Activated CD4-positive, alpha-beta T cell treated with anti-CD3 and anti-CD28 coated beads, Interleukin-2, Interleukin-4, amounts not matched to agents 100 ng/mL and 50 ng/mL, durations not matched to agents 16 hours and 8 hours (primary cell): ENCODE results near the gene CGREF1.

Experiments
- DNase-seq: peaks from one replicate; pipeline ENCODE4 v3.0.0-alpha.2; 2020; ENCODE audit warnings: low spot score

Gene CGREF1, protein sequence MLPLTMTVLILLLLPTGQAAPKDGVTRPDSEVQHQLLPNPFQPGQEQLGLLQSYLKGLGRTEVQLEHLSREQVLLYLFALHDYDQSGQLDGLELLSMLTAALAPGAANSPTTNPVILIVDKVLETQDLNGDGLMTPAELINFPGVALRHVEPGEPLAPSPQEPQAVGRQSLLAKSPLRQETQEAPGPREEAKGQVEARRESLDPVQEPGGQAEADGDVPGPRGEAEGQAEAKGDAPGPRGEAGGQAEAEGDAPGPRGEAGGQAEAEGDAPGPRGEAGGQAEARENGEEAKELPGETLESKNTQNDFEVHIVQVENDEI

DNA sequence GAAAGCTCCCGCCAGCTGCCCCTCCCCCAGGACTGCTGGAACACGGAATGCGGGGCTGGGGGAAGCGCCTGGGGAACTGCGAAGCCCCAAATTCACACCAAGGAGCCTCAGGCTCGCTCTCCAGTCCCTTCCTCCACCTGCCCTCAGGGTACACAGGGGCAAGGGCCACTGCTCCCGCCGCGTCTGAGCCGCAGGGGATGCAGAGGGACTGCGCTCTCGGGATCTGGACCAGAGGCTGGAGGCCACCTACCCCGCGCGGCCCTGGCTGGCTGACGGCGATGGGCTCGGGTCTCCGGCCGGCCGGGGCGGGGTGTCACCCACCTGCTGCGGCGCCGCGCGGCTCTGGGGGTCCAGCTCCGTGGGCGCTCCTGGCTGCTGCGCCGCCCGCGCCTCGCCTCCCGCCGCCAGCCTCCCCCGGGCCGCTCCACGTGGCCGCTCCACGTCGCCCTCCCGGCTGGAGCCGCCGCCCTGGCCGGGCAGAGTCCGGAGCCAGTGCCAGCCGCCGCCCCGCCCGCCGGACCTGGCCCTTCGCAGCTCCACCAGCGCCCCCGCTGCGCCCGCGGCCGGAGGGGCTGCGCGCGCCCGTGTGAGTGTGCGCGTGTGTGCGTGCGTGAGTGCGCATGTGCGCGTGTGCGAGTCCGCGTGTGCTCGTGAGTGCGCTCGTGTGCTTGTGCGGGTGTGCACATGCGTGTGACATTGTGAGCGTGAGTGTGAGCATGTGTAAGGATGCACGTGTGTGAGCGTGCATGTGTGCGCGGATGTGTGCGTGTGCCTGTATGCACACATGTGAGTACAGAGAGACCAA is at the start of gene CGREF1:
Gene CGREF1 (minus strand): TSS at position 604 of the 805 bp plus-strand sequence. CDS start 14,762 bp downstream, outside the sequence.
- no peak for DNase-seq

DNA sequence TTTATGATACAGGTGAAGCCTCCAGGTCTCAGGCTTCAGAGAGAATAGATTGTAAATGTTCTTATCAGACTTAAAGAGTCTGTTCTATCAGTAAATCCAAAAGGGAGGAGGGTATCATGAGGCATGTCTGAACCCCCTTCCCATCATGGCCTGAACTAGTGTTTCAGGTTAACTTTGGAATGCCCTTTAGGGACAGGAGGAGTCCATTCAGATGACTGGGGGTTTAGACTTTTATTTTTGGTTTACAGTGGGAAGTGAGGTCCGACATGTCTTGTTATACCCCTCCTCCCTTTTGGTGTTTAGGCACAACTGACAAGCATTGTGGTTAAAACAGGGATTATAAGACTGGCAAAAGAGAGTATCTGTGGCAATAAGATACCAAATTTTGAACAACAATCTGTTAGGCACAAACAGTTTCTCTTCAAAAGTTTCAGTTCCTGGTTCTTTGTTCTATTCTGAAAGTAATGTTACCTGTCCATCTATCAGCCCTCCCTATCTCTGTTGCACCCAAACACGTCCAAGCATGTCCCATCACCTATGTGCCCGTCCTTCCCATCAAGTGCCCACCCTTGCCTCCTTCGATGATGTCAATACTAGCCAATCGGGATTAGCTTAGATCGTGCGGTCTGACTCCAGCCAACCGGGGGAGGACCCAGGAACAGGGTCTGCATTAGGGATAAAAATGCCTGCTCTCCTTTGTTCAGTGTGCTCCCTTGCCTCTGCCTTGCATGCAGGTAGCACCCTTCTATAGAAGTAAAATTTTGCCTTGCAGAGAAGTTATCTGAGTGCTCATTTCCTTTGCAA is 46.2 kb upstream of the CGREF1 start:
- no peak for DNase-seq

DNA sequence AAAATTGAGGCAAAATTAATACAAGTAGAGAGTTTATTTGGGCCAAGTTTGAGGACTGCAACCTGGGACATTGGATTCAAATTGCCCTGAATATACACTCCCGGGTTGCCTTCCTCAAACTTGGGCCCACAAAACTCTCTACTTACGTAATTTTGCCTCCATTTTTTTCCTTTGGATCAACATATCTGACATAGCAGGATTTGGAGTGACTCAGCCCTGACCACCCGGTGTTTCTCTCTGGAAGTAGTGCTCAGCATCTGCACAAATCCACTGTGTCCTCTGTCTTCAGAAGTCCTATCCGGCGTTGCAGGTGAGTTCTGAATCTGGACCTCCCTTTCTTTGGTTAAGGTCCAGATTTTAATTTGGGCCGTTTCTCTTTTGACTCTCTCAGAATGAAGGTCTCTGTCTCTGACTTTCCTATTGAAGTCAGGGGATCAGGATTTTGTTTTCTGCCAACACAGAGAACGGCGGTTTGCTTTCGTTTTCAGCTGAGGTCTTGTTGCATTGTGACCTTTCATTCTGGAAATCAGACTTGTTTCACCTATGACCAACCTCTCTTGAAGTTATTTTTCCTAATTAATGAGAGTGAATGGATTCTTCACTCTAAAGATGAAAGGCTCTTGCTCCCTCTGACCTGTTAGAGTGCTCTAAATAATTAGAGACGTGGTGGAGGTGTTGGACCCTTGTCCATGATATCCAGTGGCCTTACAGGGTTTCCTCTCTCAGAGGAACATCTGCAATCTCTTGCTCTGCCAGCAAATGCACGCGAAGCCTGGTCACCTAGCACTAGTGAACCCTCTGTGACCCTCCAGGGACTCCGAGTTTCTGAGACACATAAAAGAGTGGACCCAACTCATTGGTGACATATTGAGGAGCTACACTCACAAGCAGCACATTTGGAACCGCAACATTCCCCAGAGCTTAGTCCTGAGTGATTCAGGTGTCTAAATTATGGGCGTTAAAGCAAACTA is 43.5 kb upstream of the CGREF1 start:
- no peak for DNase-seq

DNA sequence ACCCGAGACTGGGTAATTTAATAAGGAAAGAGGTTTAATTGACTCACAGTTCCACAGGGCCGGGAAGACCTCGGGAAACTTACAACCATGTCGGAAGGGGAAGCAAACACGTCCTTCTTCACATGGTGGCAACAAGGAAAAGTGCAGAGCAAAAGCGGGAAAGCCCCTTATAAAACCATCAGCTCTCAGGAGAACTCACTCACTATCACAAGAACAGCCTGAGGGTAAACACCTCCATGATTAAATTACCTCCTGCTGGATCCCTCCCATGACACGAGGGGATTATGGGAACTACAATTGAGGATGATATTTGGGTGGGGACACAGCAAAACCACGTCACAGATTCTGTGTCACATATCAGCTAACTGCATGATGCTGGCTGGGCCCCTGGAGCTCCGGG is 41.3 kb upstream of the CGREF1 start:
- DNase-seq, result no peak

DNA sequence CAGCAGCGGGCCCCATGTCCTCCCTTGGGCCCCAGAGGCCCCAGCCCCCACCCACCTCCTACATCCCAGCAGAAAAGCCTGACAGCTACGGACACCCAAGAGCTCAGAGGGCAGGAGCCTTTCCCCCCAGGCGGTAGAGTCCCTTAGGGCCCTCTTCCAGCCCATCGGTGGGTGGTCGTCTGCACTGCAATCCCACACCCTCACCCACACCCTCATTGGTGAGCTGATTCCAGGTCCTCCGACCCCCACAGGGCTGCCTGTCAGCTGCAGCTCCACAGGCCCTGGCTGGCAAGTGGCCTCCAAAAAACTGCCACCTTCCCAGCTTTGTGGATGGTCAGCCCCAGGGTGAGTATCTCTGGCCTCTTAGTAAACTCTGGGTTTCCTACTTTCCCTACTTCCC is 40.3 kb upstream of the CGREF1 start:
- DNase-seq, result no peak

DNA sequence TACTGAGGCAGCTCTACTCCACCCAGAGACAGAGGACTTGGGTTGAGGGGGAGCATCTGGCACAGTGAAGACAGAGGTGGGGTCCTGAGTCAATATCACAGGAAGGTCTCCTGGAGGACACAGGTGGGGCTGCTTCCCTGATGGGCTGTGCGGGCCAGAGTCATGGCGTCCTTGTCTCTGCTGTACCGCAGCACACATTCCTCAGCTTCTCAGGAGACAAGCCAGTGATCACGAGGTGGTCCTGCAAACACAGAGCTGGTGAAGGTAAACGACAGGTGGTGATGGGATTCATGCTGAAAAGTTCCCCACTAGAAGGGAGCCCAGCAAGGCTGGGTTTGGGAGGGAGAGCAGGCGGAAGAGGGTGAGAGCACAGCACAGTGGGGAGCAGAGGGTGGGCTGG is 39.5 kb upstream of the CGREF1 start:
- DNase-seq, result no peak

DNA sequence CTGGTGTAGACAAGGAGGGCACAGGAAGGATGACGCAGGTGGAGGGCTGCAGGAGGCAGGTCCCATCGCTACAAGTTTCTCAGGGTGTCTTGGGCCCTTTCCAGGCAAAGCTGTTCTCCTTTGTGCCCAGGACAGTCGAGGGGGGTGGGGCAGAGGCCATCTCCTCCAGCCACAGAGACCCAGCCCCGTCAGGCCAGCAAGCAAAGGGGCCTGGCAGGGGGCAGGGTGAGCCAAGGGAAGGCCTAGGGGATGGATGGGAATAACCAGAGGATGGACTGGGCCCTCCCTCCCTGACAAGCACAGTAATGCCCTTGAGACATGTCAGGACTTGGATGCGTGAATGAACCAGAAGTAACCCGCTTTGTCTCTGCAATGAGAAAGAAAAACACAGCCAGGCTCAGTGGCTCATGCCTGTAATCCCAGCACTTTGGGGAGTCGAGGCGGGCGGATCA is 36.2 kb upstream of the CGREF1 start:
- DNase-seq, result no peak

DNA sequence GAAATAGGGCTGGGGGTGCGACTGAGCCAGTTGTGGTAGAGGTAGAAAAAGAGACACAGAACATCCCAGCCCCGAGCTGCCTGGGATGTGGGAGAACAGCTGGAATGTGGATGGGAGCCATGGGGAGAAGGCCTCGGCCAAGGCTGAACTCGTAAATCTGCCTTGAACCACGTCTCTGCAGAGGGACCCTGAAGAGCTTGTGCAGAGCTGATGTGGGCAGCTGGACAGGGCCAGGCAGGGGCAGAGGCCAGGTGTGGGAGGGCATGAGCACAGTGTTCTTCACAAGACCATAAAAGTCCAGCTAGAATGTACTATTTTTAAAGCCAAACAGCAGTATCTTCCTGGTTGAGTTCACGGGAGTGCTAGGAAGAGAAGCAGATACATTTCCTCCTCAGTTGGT is 35.6 kb upstream of the CGREF1 start:
- DNase-seq, result no peak

DNA sequence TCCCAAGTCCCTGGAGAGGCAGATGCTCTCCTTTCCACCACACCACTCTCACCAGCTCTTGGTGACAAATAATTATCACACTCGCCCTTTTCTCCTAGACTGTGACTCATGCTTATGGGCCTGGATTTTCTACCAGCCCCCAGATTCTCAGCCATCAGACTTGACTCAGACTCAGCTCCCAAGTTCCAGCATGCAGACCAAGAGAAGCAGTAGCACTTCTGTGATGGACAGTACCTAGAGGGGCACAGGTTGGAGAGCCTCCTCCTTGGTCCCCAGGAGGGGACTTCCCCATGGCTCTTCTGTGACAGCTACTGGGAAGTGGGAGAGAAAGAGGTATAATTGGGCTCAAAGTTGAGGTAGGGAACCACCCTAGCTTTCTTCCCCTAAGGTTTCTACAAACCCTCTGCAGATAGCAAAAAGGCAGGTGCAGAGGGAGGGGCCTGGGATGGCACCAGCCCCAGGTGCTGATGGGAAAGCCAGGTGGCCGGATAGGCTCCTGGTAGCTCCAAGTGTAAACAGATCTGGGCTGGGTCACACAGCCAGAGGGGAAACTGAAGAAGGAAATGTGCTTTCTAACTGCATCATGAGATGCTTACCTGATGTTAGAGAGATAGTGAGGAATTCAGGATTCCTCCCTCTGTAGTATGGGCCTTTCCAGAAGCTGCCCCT is 34.0 kb upstream of the CGREF1 start:
- no peak for DNase-seq

DNA sequence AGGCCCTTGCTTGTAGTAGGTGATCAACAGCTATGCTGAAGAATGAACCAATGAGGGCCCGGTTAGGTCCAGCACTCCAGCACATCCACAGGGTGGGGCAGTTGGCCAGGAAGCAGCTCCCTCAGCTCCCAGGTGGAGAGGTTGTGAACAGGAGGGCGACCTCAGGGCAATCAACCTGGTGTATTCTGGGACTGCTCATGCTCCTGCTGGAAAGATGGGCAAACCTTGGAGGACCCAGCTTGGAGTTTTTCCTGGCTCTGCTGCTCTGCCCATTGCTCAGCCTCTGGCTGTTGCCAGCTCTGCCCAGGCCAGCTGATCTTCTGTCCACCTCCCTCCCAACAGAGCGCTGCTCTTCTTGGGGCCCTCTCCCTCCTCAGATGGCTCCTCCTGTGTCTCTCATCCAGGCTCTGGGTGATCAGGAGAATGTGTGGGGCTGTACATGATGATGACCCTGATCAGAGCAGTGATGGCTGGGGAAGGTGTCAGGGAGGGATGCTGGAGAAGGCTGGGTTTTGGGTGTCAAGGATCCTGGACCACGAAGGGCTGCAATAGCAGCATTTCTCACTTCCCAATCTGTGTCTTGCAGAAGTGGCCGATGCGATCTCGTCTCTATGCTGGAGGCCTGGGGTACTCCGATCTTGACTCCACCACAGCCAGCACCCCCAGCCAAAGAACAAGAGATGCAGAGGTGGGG is 33.3 kb upstream of the CGREF1 start:
- DNase-seq, result no peak

DNA sequence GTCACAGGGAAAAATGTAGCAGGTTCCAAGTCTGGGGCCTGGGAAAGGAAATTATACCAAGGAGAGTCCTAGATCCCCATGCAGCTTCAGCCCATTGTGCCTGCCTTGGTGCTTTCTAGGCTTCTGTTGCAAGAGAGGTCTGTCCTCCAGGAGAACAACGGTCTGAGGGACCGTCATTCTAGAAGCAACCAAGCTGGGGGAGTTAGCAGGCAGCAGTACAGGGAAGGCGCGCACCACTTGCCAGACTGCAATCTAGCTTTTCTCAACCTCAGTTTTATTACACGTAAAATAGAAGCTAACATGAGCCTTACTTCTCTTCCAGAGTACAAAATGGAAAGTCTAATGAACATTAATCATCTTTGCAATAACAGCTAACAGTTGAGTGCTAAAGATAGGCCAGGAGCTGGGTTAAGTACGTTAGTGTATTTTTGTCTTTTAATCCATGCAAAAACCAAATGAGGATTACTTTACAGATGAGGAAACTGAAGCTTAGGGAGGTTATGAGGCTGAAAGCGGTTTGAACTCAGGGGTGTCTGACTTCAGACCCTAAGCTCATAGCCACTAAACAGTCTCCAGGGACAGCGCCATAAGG is 31.8 kb upstream of the CGREF1 start:
- DNase-seq, result no peak

DNA sequence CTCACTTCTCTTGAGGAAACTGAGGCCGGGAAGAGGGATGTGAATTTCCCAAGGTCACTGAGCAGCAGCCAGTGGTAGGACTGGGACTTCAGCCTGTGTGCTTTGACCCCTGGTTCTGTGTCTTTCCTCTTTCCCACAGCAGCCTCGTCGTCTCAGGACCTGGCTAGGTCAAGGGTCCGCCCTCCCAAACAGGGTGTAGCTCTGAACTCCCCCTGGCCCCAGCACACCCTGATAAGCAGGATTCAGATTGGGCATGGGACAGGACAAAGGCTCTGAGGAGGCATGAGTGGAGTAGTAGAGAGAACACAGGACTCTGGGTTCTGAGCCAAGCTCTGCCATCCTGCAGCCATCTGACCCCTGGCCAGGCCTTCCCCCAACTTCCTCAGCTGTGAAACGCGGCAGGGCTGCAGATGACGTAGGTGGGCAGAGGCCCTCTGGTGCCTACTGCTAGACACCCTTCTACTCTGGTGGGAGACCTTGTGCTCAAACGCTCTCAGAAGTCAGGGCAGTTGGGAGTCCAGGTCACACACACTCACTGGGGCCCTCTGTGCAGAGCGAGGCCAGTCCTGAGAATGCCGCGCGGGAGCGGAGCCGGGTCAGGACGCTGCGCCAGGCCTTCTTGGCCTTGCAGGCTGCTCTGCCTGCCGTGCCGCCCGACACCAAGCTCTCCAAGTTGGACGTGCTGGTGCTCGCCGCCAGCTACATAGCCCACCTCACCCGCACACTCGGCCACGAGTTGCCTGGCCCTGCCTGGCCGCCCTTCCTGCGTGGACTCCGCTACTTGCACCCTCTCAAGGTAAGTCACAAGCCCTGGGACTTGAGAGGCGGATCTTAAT is 30.9 kb upstream of the CGREF1 start:
- no peak for DNase-seq

DNA sequence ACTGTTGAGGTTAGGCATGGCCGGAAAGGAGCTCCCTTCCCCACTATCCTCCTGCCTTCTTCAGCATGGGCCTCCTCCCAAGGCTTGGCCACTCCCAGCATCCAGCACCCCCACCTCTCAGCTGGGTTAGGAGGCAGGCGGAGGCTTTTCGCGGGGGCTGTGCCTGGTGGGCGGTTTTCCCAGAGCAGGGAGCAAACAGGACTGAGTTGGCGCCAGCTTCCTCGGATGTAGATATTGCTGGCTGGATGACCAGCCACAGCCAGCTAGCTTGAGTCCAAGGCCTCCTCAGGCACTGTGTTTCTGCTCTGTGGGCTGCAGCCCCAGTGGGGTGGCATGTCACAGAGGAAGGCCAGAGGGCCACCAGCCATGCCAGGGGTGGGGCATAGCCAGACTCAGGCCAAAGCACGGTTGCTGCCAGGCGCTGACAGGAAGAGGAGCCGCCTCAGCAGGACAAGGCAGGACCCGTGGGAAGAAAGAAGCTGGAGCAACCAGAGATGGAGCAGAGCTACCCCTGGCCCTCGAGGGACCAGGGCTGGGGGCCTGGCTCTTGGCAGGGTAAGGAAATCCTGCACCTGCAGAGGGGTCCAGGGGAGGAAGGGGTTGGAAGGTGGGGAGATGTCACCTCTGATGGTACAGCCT is 30.0 kb upstream of the CGREF1 start, which contains the start of gene TCF23:
Gene TCF23 (plus strand): TSS at position 204 of the 639 bp plus-strand sequence. CDS start 130 bp downstream, at position 334.
- no peak for DNase-seq

DNA sequence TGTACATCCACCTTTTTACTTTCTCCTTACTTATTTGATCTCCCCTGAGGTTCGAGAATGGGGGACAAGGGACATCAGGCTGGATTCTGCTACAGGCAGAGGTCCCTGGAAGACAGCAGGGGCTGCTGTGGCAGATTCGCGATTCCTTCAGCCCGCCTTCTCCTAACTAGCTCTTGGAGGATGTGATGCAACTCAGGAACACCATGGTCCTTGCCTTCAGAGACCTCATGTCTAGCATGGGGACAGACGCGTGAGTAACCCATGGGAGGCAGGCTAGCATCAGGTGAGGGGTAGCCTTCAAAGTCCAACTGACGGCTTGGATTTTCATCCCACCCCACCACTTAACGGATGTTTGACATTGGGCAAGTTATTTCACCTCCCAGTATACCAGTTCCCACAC is 29.0 kb upstream of the CGREF1 start:
- no peak for DNase-seq

DNA sequence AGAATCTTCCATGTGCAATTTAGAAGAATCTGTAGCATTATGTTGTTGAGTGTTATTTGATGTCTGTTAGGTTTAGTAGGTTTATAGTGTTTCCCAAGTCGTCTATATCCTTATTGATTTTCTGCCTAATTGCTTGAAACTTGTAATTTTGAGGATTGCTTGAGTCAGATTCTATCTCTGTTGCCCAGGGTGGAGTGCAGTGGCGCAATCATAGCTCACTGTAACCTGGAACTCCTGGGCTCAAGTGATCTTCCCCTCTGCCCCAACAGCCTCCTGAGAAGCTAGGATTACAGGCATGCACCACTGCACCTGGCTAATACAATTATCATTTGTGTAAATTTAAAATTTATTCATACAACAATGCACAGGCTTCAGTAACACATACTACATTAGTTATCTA is 26.8 kb upstream of the CGREF1 start:
- no peak for DNase-seq

DNA sequence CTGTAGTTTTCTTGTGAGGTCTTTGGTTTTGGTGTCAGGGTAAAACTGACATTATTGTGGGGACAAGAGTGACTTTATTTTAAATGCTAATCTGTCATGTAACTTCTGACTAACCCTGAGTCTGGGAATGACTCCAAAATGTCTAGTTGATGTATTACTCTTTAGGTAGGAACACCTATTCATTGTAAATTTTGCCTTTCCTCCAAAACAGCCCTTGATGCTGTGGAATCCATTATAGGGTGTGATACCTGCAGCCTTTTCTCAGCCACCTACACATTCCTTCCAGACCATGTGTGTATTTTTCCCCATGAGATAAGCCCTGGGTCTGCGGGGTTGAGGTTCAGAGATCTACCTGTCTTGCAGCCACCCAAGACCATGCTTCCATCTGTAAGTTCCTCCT is 24.4 kb upstream of the CGREF1 start:
- no peak for DNase-seq

DNA sequence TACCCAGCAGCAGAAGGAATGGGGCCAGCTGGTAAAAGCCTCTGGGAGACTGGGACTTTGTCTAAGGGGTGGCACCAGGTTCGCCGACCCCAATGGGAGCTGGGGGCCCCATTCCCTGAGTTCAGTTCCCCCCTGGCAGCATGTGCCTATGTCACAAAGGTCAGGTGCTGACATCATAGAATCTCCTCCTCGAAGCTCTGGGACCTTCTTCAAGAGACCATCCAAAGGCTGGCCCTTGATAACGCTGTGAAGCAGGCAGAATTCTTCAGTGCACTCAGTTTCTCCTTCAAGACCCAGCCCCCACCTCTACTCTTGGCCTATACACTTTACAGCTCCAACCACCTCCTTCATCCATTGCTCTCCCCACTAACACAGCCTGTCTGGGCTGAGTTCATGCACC is 20.4 kb upstream of the CGREF1 start, which contains the start of gene PRR30:
Gene PRR30 (minus strand): TSS at position 101 of the 400 bp plus-strand sequence. CDS start 1,081 bp downstream, outside the sequence.
- DNase-seq, result no peak

DNA sequence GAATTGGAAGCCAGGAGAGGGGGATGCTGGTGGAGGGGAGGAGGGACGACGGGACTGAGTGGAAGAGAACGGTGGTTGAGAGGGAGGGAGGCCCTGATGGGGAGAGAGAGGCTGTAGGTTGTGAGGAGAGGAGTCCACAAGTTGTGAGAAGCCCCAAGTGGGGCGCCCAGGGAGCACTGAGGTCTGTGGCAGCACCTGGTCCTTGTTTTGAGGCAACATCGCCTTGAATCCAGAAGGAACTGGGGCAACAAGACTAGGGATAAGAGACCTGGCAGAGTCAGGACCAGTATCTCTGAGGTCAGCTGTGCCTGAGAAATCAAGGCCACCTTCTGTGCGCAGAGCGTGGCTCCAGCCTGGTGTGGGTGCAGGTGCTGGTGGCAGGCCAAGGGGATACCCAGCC is 19.2 kb upstream of the CGREF1 start:
- no peak for DNase-seq
